ENCODE measurements around the gene DNAJC11.

DNA sequence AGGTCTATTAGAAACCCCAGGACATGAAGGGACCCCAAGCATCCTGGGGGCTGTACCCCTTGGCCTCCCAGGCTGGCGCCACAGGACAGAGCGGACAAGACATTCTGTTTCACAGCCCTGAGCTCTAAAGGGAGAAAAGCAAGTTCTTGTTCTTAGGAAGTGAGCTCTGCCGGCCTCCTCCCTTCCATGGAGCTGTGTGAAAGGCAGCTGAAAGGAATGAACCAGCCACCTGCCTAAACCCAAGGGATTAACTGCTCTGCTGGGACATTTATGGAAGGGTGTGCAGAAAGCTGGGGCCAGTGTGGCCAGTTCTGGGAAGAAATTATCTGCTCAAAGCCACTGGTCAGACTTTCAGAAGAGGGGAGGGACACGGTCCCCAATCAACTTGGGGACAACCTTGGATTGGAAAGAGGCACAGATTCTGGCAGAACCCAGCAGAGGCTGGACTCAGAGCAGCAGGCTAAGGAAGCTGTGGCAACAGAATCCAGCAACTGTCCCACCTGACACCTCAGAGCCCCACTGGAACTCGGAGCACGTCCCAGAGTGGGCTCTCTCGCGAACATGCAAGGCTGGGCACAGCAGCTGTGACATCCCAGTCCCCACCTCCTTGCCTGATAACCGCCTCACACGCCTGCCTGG is 101.1 kb downstream of the DNAJC11 start:
- TF ChIP-seq, protein P1, sequence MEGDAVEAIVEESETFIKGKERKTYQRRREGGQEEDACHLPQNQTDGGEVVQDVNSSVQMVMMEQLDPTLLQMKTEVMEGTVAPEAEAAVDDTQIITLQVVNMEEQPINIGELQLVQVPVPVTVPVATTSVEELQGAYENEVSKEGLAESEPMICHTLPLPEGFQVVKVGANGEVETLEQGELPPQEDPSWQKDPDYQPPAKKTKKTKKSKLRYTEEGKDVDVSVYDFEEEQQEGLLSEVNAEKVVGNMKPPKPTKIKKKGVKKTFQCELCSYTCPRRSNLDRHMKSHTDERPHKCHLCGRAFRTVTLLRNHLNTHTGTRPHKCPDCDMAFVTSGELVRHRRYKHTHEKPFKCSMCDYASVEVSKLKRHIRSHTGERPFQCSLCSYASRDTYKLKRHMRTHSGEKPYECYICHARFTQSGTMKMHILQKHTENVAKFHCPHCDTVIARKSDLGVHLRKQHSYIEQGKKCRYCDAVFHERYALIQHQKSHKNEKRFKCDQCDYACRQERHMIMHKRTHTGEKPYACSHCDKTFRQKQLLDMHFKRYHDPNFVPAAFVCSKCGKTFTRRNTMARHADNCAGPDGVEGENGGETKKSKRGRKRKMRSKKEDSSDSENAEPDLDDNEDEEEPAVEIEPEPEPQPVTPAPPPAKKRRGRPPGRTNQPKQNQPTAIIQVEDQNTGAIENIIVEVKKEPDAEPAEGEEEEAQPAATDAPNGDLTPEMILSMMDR (conservative IDR thresholded peaks at IDR 0.05 in 1 of 2, IDR thresholded peaks at IDR 0.05 in 1 of 2; ENCODE audit: extremely low read depth in 1 of 2, insufficient read depth in 1 of 2, low read depth in 1 of 2, low read length in 2 of 2): no peak
- TF ChIP-seq EZH2 (IDR thresholded peaks at IDR 0.05; ENCODE audit: borderline replicate concordance, low read length): no peak

All from mammary epithelial cell (primary cell).